Stomach smooth muscle (tissue), 2 donors: ENCODE results near the gene PRR3.

Source experiments
- H3K27ac ChIP-seq: one replicate; pipeline ENCODE4 v1.7.0; 2013; ENCODE audit warnings: mild to moderate bottlenecking, low read length, inconsistent platforms
- H3K27me3 ChIP-seq, 2 donors: one replicate each; pipeline ENCODE4 v1.7.0; 2013; ENCODE audit warnings: low read length in 2 of 2; ENCODE audit not compliant: insufficient read depth in 2 of 2, control insufficient read depth in 1 of 2
- H3K36me3 ChIP-seq, 2 donors: one replicate each; pipeline ENCODE4 v1.7.0; 2013; ENCODE audit warnings: low read length in 2 of 2; ENCODE audit not compliant: control insufficient read depth in 2 of 2, insufficient read depth in 2 of 2
- H3K4me1 ChIP-seq: one replicate; pipeline ENCODE4 v1.7.0; 2013; ENCODE audit warnings: low read length; ENCODE audit not compliant: control insufficient read depth, insufficient read depth
- H3K4me3 ChIP-seq, 2 donors: one replicate each; pipeline ENCODE4 v1.7.0; 2013; ENCODE audit warnings: low read length in 2 of 2
- H3K9ac ChIP-seq, 2 donors: one replicate each; pipeline ENCODE4 v1.7.0; 2013; ENCODE audit warnings: low read length in 2 of 2, mild to moderate bottlenecking in 1 of 2
- H3K9me3 ChIP-seq, 2 donors: one replicate each; pipeline ENCODE4 v1.7.0; 2013; ENCODE audit warnings: low read length in 2 of 2; ENCODE audit not compliant: control insufficient read depth in 2 of 2
- donor health status: healthy.
- donor health status: Pancreatic carcinoma.

The PRR3 gene

GRCh38 chr6:30598912-30599624 lies 42.0 kb downstream of the PRR3 start:
- no peak overlapping the region for H3K9ac ChIP-seq
- H3K4me1 ChIP-seq = no peaks in the 10 kb centered on the region
- no peak overlapping the region for H3K27ac ChIP-seq
- H3K36me3 ChIP-seq = peaks cover 41 to 43% of the 10 kb centered on the region in 2 donors
- no peaks in the 10 kb centered on the region for H3K9me3 ChIP-seq
- no peak overlapping the region for H3K4me3 ChIP-seq
- no peaks in the 10 kb centered on the region for H3K27me3 ChIP-seq

GRCh38 chr6:30599625-30600324 lies 42.7 kb downstream of the PRR3 start:
- no peaks in the 10 kb centered on the region for H3K9me3 ChIP-seq
- H3K9ac ChIP-seq = no peak overlapping the region
- H3K4me3 ChIP-seq = no peak overlapping the region
- H3K36me3 ChIP-seq = peaks cover 45 to 48% of the 10 kb centered on the region in 2 donors
- no peaks in the 10 kb centered on the region for H3K4me1 ChIP-seq
- no peak overlapping the region for H3K27ac ChIP-seq
- H3K27me3 ChIP-seq = no peaks in the 10 kb centered on the region

- no peak overlapping the region for H3K9ac ChIP-seq
- no peaks in the 10 kb centered on the region for H3K27me3 ChIP-seq
- no peak overlapping the region for H3K27ac ChIP-seq
- no peaks in the 10 kb centered on the region for H3K4me1 ChIP-seq
- H3K36me3 ChIP-seq = peaks cover 51 to 54% of the 10 kb centered on the region in 2 donors
- H3K4me3 ChIP-seq = no peak overlapping the region
- H3K9me3 ChIP-seq = no peaks in the 10 kb centered on the region
Measured at GRCh38 chr6:30600451-30600961, 43.4 kb downstream of the PRR3 start.

- Histone ChIP-seq H3K9ac (no peak overlapping the region), H3K4me1 (no peaks in the 10 kb centered on the region), H3K4me3 (no peak overlapping the region), H3K27ac (no peak overlapping the region), H3K9me3 (no peaks in the 10 kb centered on the region), H3K36me3 (peaks cover 59 to 61% of the 10 kb centered on the region in 2 donors), H3K27me3 (no peaks in the 10 kb centered on the region)
Measured at GRCh38 chr6:30601436-30601814, 44.3 kb downstream of the PRR3 start.

- Histone ChIP-seq H3K27me3 (no peaks in the 10 kb centered on the region), H3K4me1 (no peaks in the 10 kb centered on the region), H3K9me3 (no peaks in the 10 kb centered on the region), H3K27ac (no peak overlapping the region), H3K9ac (no peak overlapping the region), H3K4me3 (no peak overlapping the region), H3K36me3 (peaks cover 65% of the 10 kb centered on the region in 2 donors)
Measured at GRCh38 chr6:30601815-30602641, 44.9 kb downstream of the PRR3 start.

- no peaks in the 10 kb centered on the region for H3K9me3 ChIP-seq
- peaks cover 75 to 77% of the 10 kb centered on the region in 2 donors for H3K36me3 ChIP-seq
- no peak overlapping the region for H3K9ac ChIP-seq
- H3K4me3 ChIP-seq = no peak overlapping the region
- no peaks in the 10 kb centered on the region for H3K4me1 ChIP-seq
- H3K27me3 ChIP-seq = no peaks in the 10 kb centered on the region
- H3K27ac ChIP-seq = no peak overlapping the region
Measured at GRCh38 chr6:30603961-30604360, 46.9 kb downstream of the PRR3 start.

- peaks cover 30% of the 10 kb centered on the region for H3K4me1 ChIP-seq
- peak overlapping the region; percentile 0 for H3K27ac ChIP-seq
- H3K9ac ChIP-seq = peak overlapping the region in 1 of 2 donors; percentile 25
- H3K27me3 ChIP-seq = no peaks in the 10 kb centered on the region
- H3K4me3 ChIP-seq = no peak overlapping the region
- H3K36me3 ChIP-seq = peaks cover 34 to 37% of the 10 kb centered on the region in 2 donors
- H3K9me3 ChIP-seq = no peaks in the 10 kb centered on the region
Measured at GRCh38 chr6:30610065-30610464, 53.0 kb downstream of the PRR3 start.

GRCh38 chr6:30611150-30611855 lies 54.2 kb downstream of the PRR3 start:
- peaks cover 30 to 33% of the 10 kb centered on the region in 2 donors for H3K36me3 ChIP-seq
- H3K4me1 ChIP-seq = peaks cover 30% of the 10 kb centered on the region
- no peaks in the 10 kb centered on the region for H3K9me3 ChIP-seq
- H3K4me3 ChIP-seq = no peak overlapping the region
- H3K27me3 ChIP-seq = no peaks in the 10 kb centered on the region
- H3K27ac ChIP-seq = peak overlapping the region; percentile 37
- no peak overlapping the region for H3K9ac ChIP-seq

GRCh38 chr6:30611856-30612194 lies 54.7 kb downstream of the PRR3 start:
- H3K36me3 ChIP-seq = peaks cover 29 to 32% of the 10 kb centered on the region in 2 donors
- no peaks in the 10 kb centered on the region for H3K27me3 ChIP-seq
- H3K9ac ChIP-seq = no peak overlapping the region
- no peak overlapping the region for H3K27ac ChIP-seq
- no peaks in the 10 kb centered on the region for H3K9me3 ChIP-seq
- no peak overlapping the region for H3K4me3 ChIP-seq
- peaks cover 30% of the 10 kb centered on the region for H3K4me1 ChIP-seq

- H3K36me3 ChIP-seq = peaks cover 28 to 34% of the 10 kb centered on the region in 2 donors
- no peaks in the 10 kb centered on the region for H3K9me3 ChIP-seq
- H3K4me3 ChIP-seq = no peak overlapping the region
- peaks cover 30% of the 10 kb centered on the region for H3K4me1 ChIP-seq
- peak overlapping the region; percentile 56 for H3K27ac ChIP-seq
- no peak overlapping the region for H3K9ac ChIP-seq
- no peaks in the 10 kb centered on the region for H3K27me3 ChIP-seq
Measured at GRCh38 chr6:30612213-30612612, 55.1 kb downstream of the PRR3 start.
